Psoas muscle (tissue), 8 donors: Measurements from ENCODE around the gene ACSL3. TPM values are rescaled to one million over a fixed set of nuclear protein-coding genes. Genes with fewer than 3 reads are reported as not detected.

Source experiments
- ATAC-seq, 4 donors: fragments of 200-7000 bp; cut with Tn5 transposase; one replicate each; pipeline ENCODE4 v1.9.1; 2020; ENCODE audit warnings: moderate library complexity in 3 of 4, mild to moderate bottlenecking in 2 of 4
- DNase-seq, 2 donors: peaks; one replicate each; pipeline ENCODE4 v3.0.0-alpha.2; 2020
- H3K27ac ChIP-seq: fragments of 200-600 bp; one replicate; pipeline ENCODE4 v1.8.0; 2022
- H3K27me3 ChIP-seq, 3 donors: fragments of 200-600 bp in 1 of 3; one replicate each; pipeline versions ENCODE4 v1.6.1 to v1.8.0; 2013 to 2022; ENCODE audit warnings: low read length in 2 of 3, mild to moderate bottlenecking in 2 of 3, moderate library complexity in 1 of 3; ENCODE audit not compliant: insufficient read depth in 3 of 3
- H3K36me3 ChIP-seq, 2 donors: fragments of 200-600 bp in 1 of 2; one replicate each; pipeline versions ENCODE4 v1.6.1 to v1.8.0; 2013 to 2022; ENCODE audit warnings: low read depth in 1 of 2, mild to moderate bottlenecking in 1 of 2, moderate library complexity in 1 of 2; ENCODE audit not compliant: insufficient read depth in 1 of 2
- H3K4me1 ChIP-seq: fragments of 200-600 bp; one replicate; pipeline ENCODE4 v1.8.0; 2022
- H3K4me3 ChIP-seq: fragments of 200-600 bp; one replicate; pipeline ENCODE4 v1.8.0; 2022; ENCODE audit warnings: mild to moderate bottlenecking
- H3K9me3 ChIP-seq: fragments of 200-600 bp; one replicate; pipeline ENCODE4 v1.8.0; 2022
- CTCF ChIP-seq: fragments of 200-600 bp; IDR thresholded peaks from one replicate; pipeline ENCODE4 v1.8.0; 2022; ENCODE audit warnings: antibody characterized with exemption
- WGBS, 3 donors: extraction: QIAGEN DNeasy Blood & Tissue Kit; methylation state at CpG; one replicate each; pipeline versions ENCODE4 v1.1.6 to v1.1.7; 2013; 5-methylcytosine and 5-hydroxymethylcytosine counted together
- intact Hi-C, 2 donors: fragments of 100-400 bp; cut with DNase I; formaldehyde crosslinking; loops; one replicate each; pipeline versions ENCODE4 v1.11.0 to v1.14.2; 2022
- polyA plus RNA-seq, 3 donors: library from polyadenylated mRNA; stranded (reverse); fragments of 200-250 nt; gene quantifications; one replicate each; pipeline ENCODE4 v1.2.3, GENCODE V29; 2013
- total RNA-seq, 4 donors: library from RNA; stranded (reverse); fragmentation: NEBNext Ultra II Directional in 2 of 4; extraction: Animal tissue kit (Norgen Biotek cat#: 25700) in 2 of 4; gene quantifications; one replicate each; pipeline versions ENCODE4 v1.2.1 to v1.2.4, GENCODE V29; 2021 to 2023
- donor health status: healthy with polysubstance abuse.
- donor health status: DM: no; HTN: no; CAD: no; lungs with moderate emphysema.
- donor health status: Bipolar disorder and iron deficiency.
- donor health status: healthy.
- donor health status: DM: yes; HTN: yes; CAD: no.
- donor health status: DM: no; HTN: no; CAD: no.
- donor health status: DM: no; HTN: no; CAD: no.
- donor health status: DM: yes; HTN: yes; CAD: no.

ACSL3 gene
- total and polyA plus RNA-seq, 7 donors = 13.5 to 136 (median 27.5) TPM

DNA sequence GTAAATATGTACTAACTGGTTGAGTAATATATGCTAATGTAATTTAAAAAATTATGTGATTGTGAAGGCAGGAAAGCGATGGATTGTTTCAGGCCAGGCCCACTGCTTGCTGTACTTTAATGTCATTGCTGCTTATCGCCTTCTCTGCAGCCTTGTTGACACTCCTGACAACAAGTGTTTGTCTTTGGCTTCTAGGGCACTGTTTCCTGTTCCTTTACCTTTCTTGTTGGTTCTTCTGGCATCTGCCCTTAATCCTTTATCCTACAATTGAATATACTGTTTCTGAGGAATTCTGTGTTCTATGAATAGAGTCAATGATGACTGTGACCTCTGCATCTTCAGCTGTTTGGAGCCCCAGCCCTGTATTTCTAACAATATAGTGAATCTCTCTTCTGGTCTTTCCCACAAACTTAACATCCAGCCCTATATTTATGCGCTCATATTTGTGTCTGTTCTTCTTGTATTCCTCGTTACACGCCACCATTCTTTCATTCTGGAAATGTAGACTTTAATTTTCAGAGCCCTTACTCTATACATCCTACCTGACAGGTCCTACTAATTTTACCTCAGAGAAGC is 17.6 kb downstream of the ACSL3 start:
- H3K27me3 ChIP-seq = no peaks in the 10 kb centered on the region
- intact Hi-C loops = no loop called here
- TF ChIP-seq CTCF = no peak
- peak overlapping the region; percentile 58 for H3K27ac ChIP-seq
- no peak overlapping the region for H3K4me3 ChIP-seq
- DNase-seq (no peak), ATAC-seq (no peak)
- WGBS, 3 donors = 85 to 96% (median 88%) methylated on average over 5 of the region's 5 CpGs
- H3K9me3 ChIP-seq = no peaks in the 10 kb centered on the region
- peaks cover 69% of the 10 kb centered on the region for H3K4me1 ChIP-seq
- no peaks in the 10 kb centered on the region for H3K36me3 ChIP-seq

DNA sequence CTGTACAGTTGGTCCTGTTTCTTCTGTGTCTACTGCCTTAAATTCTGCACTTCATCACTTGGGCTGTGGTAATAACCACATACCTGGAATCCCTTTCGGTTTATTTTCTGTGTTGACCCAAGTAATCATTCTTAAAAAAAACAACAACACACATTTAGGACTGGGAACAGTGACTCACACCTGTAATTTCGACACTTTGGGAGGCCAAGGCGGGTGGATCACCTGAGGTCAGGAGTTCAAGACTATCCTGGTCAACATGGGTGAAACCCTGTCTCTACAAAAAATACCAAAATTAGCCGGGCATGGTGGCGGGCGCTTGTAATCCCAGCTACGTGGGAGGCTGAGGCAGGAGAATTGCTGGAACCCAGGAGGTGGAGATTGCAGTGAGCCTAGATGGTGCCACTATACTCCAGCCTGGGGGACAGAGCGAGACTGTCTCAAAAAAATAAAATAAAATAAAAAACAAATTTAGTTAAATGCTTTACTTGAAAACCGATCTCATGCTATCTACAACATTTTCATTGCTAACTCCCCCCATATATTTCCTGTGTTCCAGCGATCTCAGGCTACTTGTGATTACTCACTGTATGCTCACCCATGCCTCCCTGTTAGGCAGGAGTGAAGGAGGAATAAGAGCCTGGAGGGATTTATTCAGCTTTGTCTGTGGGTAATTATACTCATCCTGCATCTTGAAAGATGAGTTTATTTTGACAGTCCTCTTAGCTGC is 18.2 kb downstream of the ACSL3 start:
- H3K27ac ChIP-seq = peak overlapping the region; percentile 58
- H3K27me3 ChIP-seq = no peaks in the 10 kb centered on the region
- intact Hi-C loops = no loop called here
- no peak overlapping the region for H3K4me3 ChIP-seq
- no peak for TF ChIP-seq CTCF
- no peak for DNase-seq
- H3K9me3 ChIP-seq = no peaks in the 10 kb centered on the region
- H3K36me3 ChIP-seq = no peaks in the 10 kb centered on the region
- peak; percentile 40 to 71 (median 50) for ATAC-seq
- peaks cover 75% of the 10 kb centered on the region for H3K4me1 ChIP-seq
- WGBS, 3 donors = 69 to 89% (median 81%) methylated on average over 10 of the region's 10 CpGs

- intact Hi-C loops = no loop called here
- Histone ChIP-seq H3K27ac (peak overlapping the region; percentile 58), H3K27me3 (no peaks in the 10 kb centered on the region), H3K36me3 (no peaks in the 10 kb centered on the region), H3K9me3 (no peaks in the 10 kb centered on the region), H3K4me3 (no peak overlapping the region), H3K4me1 (peaks cover 80% of the 10 kb centered on the region)
- TF ChIP-seq CTCF = no peak
- DNase-seq = no peak
- 35 to 72% (median 37%) methylated on average over 3 of the region's 3 CpGs for WGBS, 3 donors
- ATAC-seq = peak in 1 of 4 donors; percentile 18
Measured at GRCh38 chr2:222879604-222879933, 18.7 kb downstream of the ACSL3 start.

DNA sequence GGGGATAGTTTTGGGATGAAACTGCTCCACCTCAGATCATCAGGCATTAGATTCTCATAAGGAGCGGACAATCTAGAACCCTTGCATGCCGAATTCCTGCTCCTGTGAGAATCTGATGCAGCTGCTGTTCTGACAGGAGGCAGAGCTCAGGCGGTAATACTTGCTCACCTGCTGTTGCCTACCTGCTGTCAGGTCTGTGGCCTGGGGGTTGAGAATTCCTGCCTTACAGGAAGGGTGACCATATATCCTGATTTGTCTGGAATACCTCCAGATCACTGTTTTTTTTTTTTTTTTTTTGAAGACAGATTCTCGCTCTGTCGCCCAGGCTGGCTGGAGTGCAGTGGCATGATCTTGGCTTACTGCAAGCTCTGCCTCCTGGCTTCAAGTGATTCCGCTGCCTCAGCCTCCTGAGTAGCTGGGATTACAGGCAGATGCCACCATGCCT is 21.7 kb downstream of the ACSL3 start:
- H3K27ac ChIP-seq = peak overlapping the region; percentile 75
- TF ChIP-seq CTCF = no peak
- 28 to 63% (median 34%) methylated on average over 6 of the region's 6 CpGs for WGBS, 3 donors
- H3K36me3 ChIP-seq = no peaks in the 10 kb centered on the region
- DNase-seq (peak in 1 of 2 donors; percentile 58), ATAC-seq (peak in 3 of 4 donors; percentile 28 to 70 (median 50))
- H3K9me3 ChIP-seq = no peaks in the 10 kb centered on the region
- intact Hi-C loops = no loop called here
- H3K4me3 ChIP-seq = no peak overlapping the region
- H3K4me1 ChIP-seq = peaks cover 80% of the 10 kb centered on the region
- no peaks in the 10 kb centered on the region for H3K27me3 ChIP-seq
